ENCODE results near the gene ATRNL1. TPM values are rescaled to one million over a fixed set of nuclear protein-coding genes. Genes with fewer than 3 reads are reported as not detected.

ATRNL1 gene
- total and polyA plus RNA-seq, 2 experiments from 2014 or later, result not detected

GRCh38 chr10:115944538-115944937 is 851.4 kb downstream of the ATRNL1 start:
- H3K4me3 ChIP-seq, result no peak overlapping the region
- in situ Hi-C loops (cut with MboI), result no loop called here
- no peak overlapping the region for H3K4me2 ChIP-seq (ENCODE audit: unreplicated experiment)
- 95 to 96% methylated on average over 6 of the region's 6 CpGs for WGBS, 2 experiments (ENCODE audit: low coverage in 1 of 2, low lambda C conversion rate in 2 of 2, missing lambda C conversion rate in 2 of 2)
- H2AFZ ChIP-seq, result no peak overlapping the region
- peaks cover 57% of the 10 kb centered on the region for H3K4me1 ChIP-seq (ENCODE audit: insufficient read depth)
- no peaks in the 10 kb centered on the region for H3K79me2 ChIP-seq (ENCODE audit: insufficient read depth)
- peaks cover 28% of the 10 kb centered on the region; the same call in 1 of the 2 replicates for H3F3A ChIP-seq (ENCODE audit: insufficient read depth)
- no peaks in the 10 kb centered on the region for H3K36me3 ChIP-seq (ENCODE audit: low read depth)
- H4K20me1 ChIP-seq (ENCODE audit: insufficient read depth), result no peaks in the 10 kb centered on the region
- no peaks in the 10 kb centered on the region for H3K9me2 ChIP-seq (ENCODE audit: insufficient read depth)
- TF ChIP-seq EZH2phosphoT487 (IDR thresholded peaks at IDR 0.05; ENCODE audit: insufficient read depth, low read depth), result no peak
- TF ChIP-seq EZH2 (IDR thresholded peaks at IDR 0.05; ENCODE audit: insufficient read depth, poor library complexity, severe bottlenecking), result no peak
- H3K27ac ChIP-seq, result no peak overlapping the region
- DNase-seq, result no peak
- no peaks in the 10 kb centered on the region for H3K27me3 ChIP-seq (replicated peaks; ENCODE audit: insufficient read depth)
- no peak overlapping the region for H3K9ac ChIP-seq
- H3K9me3 ChIP-seq (ENCODE audit: low read depth), result no peaks in the 10 kb centered on the region

- Histone ChIP-seq H3K79me2 (ENCODE audit: insufficient read depth) (no peaks in the 10 kb centered on the region), H3K27ac (0 out of 2 replicates have a peak overlapping the region, but pooled peaks have one; percentile 13), H3K9me2 (ENCODE audit: insufficient read depth) (no peaks in the 10 kb centered on the region), H4K20me1 (ENCODE audit: insufficient read depth) (no peaks in the 10 kb centered on the region), H3K27me3 (replicated peaks; ENCODE audit: insufficient read depth) (no peaks in the 10 kb centered on the region), H3K9ac (no peak overlapping the region), H2AFZ (peak overlapping the region; percentile 28; the same call in 1 of the 2 replicates), H3K4me1 (ENCODE audit: insufficient read depth) (peaks cover 60% of the 10 kb centered on the region), H3F3A (ENCODE audit: insufficient read depth) (peaks cover 32% of the 10 kb centered on the region; the same call in 1 of the 2 replicates), H3K36me3 (ENCODE audit: low read depth) (no peaks in the 10 kb centered on the region), H3K4me3 (no peak overlapping the region), H3K9me3 (ENCODE audit: low read depth) (no peaks in the 10 kb centered on the region), H3K4me2 (ENCODE audit: unreplicated experiment) (peak overlapping the region; percentile 38)
- in situ Hi-C loops (cut with MboI), result no loop called here
- no peak for TF ChIP-seq EZH2 (IDR thresholded peaks at IDR 0.05; ENCODE audit: insufficient read depth, poor library complexity, severe bottlenecking)
- no peak for TF ChIP-seq EZH2phosphoT487 (IDR thresholded peaks at IDR 0.05; ENCODE audit: insufficient read depth, low read depth)
- WGBS, 2 experiments (ENCODE audit: low coverage in 1 of 2, low lambda C conversion rate in 2 of 2, missing lambda C conversion rate in 2 of 2), result 67 to 73% methylated on average over 3 of the region's 3 CpGs
- DNase-seq, result no peak
Observed at GRCh38 chr10:115945701-115946445, 852.7 kb downstream of the ATRNL1 start.

- Histone ChIP-seq H3K27me3 (replicated peaks; ENCODE audit: insufficient read depth) (no peaks in the 10 kb centered on the region), H2AFZ (no peak overlapping the region), H3K4me1 (ENCODE audit: insufficient read depth) (peaks cover 48% of the 10 kb centered on the region), H3K9ac (no peak overlapping the region), H3K9me3 (ENCODE audit: low read depth) (no peaks in the 10 kb centered on the region), H3K4me2 (ENCODE audit: unreplicated experiment) (peak overlapping the region; percentile 66), H3K27ac (peak overlapping the region; percentile 28), H3K79me2 (ENCODE audit: insufficient read depth) (no peaks in the 10 kb centered on the region), H3K4me3 (peak overlapping the region; percentile 3; the same call in 1 of the 2 replicates), H3F3A (ENCODE audit: insufficient read depth) (peaks cover 32% of the 10 kb centered on the region; the same call in 1 of the 2 replicates), H3K36me3 (ENCODE audit: low read depth) (no peaks in the 10 kb centered on the region), H3K9me2 (ENCODE audit: insufficient read depth) (no peaks in the 10 kb centered on the region), H4K20me1 (ENCODE audit: insufficient read depth) (no peaks in the 10 kb centered on the region)
- DNase-seq, result peak; percentile 55
- in situ Hi-C loops (cut with MboI), result no loop called here
- 0 to 2% methylated on average over 2 of the region's 2 CpGs for WGBS, 2 experiments (ENCODE audit: low coverage in 1 of 2, low lambda C conversion rate in 2 of 2, missing lambda C conversion rate in 2 of 2)
- TF ChIP-seq EZH2phosphoT487 (IDR thresholded peaks at IDR 0.05; ENCODE audit: insufficient read depth, low read depth) (no peak), EZH2 (IDR thresholded peaks at IDR 0.05; ENCODE audit: insufficient read depth, poor library complexity, severe bottlenecking) (no peak)
Observed at GRCh38 chr10:115947104-115947503, 853.9 kb downstream of the ATRNL1 start.

GRCh38 chr10:115948465-115948864 is 855.3 kb downstream of the ATRNL1 start:
- H3K4me2 ChIP-seq (ENCODE audit: unreplicated experiment), result peak overlapping the region; percentile 8
- 0 out of 2 replicates have a peak overlapping the region, but pooled peaks have one; percentile 43 for H2AFZ ChIP-seq
- no peak overlapping the region for H3K9ac ChIP-seq
- TF ChIP-seq EZH2phosphoT487 (IDR thresholded peaks at IDR 0.05; ENCODE audit: insufficient read depth, low read depth) (no peak), EZH2 (IDR thresholded peaks at IDR 0.05; ENCODE audit: insufficient read depth, poor library complexity, severe bottlenecking) (no peak)
- 0 to 3% methylated on average over 1 of the region's 1 CpG for WGBS, 2 experiments (ENCODE audit: low coverage in 1 of 2, low lambda C conversion rate in 2 of 2, missing lambda C conversion rate in 2 of 2)
- H3K27me3 ChIP-seq (replicated peaks; ENCODE audit: insufficient read depth), result no peaks in the 10 kb centered on the region
- no peak overlapping the region for H3K27ac ChIP-seq
- no peak overlapping the region for H3K4me3 ChIP-seq
- H3K4me1 ChIP-seq (ENCODE audit: insufficient read depth), result peaks cover 44% of the 10 kb centered on the region
- in situ Hi-C loops (cut with MboI), result no loop called here
- H3K9me3 ChIP-seq (ENCODE audit: low read depth), result no peaks in the 10 kb centered on the region
- DNase-seq, result peak; percentile 56
- no peaks in the 10 kb centered on the region for H4K20me1 ChIP-seq (ENCODE audit: insufficient read depth)
- no peaks in the 10 kb centered on the region for H3K9me2 ChIP-seq (ENCODE audit: insufficient read depth)
- H3F3A ChIP-seq (ENCODE audit: insufficient read depth), result peaks cover 32% of the 10 kb centered on the region; the same call in 1 of the 2 replicates
- H3K79me2 ChIP-seq (ENCODE audit: insufficient read depth), result no peaks in the 10 kb centered on the region
- no peaks in the 10 kb centered on the region for H3K36me3 ChIP-seq (ENCODE audit: low read depth)
